ENCODE data around the gene NECTIN2.
"Not testable (repeated sequence)": the region's sequence is repeated elsewhere in the genome, so short reads cannot be mapped to it uniquely, and the experiment has no call there.

Gene NECTIN2

DNA sequence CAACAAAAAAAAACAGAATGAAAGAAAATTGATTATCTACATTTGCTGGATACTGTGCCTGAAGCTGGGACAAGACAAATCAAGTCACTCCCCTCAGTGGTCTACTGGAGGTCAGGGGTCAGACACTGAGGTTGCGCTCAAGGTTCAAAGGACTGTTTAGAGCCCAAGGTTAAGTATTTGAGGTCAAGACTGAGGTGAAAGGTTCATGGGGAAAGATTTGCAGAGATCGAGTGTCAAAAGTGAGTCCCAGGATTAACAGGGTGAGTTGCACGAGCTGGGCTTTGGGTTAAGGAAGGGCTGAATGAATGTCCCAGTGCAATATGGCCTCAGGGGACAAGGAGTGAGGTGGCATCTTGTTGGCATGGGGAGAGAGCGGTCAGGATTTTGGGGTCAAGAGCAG is 41.6 kb downstream of the NECTIN2 start:
- DNase-seq: no peak

DNA sequence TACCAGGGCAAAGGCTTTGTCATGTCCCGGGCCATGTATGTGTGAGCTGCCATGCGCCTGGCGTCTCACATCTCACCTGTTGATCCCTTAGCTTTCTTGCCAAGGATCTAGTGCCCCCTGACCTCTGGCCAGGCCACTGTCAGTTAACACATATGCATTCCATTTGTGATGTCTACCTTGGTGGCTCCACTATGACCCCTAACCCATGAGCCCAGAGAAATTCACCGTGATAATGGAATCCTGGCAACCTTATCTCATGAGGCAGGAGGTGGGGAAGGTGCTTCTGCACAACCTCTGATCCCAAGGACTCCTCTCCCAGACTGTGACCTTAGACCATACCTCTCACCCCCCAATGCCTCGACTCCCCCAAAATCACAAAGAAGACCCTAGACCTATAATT is 42.2 kb downstream of the NECTIN2 start:
- DNase-seq: not testable (repeated sequence)

DNA sequence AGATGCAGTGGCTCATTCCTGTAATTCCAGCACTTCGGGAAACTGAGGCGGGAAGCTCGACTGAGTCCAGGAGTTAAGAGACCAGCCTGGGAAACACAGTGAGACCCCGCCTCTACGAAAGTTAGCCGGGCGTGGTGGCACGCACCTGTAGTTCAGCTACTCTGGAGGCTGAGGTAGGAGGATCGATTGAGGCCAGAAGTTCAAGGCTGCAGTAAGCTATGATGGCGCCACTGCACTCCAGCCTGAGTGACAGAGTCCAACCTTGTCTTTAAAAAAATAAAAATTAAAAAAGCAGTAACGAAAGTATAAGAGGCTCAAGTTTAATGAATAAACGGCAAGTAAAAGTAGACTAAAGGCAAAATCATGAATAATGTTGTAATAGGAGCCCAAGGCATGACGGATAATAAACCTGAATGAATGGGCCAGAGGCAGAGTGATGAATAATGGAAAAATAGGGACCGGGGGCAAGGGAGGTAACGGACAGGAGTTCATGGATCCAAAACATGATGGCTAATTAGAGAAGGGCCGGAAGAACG is 43.8 kb downstream of the NECTIN2 start:
- DNase-seq: no peak

DNA sequence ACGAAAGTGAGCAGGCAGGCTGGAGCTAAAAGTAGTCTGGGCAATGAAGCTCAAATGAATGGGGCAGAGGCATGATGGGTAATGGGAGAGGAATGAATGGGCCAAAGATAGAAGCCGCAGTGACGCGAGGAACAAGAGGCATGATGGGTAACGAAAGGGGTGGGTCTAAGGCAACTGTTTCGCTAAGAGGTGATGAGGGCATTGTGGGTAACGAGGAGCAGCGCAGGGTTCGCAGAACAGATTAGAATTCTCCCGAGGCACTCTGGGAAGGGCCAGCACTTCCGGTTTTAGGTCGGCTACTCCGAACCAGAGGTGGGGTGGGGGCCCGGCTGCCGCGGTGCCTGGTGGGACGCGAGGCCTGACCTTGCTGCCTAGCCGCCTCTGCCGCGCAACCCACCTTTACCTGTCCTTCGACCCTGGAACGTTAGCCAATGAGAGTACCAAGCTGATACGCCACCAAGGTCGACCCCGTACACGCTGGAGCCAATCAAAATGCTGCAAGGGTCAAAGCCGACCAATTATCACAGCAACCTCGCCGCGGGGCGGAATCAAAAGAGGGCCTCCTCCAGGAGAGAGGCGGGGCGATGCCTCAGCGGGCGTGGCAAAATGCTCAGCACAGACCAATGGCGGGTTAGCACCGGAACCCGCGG is 44.4 kb downstream of the NECTIN2 start:
- DNase-seq: peak; percentile 100

DNA sequence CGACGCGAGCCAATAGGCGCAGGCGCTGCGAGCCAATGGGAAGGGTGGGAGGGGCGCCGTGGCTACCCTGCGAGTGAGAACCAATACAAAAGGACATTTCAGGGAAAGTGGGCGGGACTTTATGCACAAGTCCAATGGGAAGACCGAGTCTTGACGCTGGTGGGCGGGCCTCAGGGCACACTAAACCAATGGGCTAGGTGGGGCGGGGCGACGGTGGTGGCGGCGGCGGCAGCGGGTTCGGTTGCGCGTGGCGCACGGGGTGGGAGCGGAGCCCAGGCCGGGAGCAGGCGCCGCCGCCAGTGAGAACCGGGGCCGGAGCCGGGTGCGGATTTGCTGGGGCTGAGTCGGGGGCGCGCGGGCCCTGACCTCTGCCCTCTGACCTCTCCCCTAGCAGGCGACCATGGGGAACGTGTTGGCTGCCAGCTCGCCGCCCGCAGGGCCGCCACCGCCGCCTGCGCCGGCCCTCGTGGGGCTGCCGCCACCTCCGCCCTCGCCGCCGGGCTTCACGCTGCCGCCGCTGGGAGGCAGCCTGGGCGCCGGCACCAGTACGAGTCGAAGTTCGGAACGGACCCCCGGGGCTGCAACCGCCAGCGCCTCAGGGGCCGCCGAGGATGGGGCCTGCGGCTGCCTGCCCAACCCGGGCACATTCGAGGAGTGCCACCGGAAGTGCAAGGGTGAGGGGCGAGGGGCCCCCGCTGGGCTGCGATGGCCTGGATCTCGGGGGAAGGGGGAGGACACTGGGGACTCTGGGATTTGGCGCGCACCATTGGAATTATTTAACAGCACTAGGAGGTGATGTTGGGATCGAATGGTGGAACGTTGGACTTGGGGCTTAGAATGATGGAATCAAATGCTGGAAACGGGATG is 45.2 kb downstream of the NECTIN2 start, which contains the start of gene TOMM40:
TOMM40 (plus strand) TSS at position 239 of the 867 bp plus-strand sequence; CDS start at position 401, 162 bp downstream.
- peak; percentile 32 for DNase-seq

DNA sequence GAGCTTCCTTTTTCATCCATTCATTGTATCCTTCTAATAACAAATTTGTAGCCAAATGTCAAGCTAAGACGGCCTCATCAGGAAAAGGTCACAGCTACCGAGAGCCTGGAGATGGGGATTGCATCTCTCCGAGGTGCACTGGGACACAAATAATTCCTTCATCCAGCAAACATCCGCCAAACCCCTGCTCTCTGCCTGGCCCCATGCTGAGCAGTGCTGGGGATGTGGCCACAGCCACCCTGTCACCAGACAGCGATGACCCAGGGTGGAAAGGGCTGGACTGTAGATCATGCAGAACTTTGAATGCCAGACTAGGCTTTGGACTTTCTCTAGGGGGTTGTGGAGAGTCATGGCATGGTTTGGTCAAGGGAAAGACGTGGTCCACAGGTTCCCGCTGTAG is 46.8 kb downstream of the NECTIN2 start:
- DNase-seq: no peak

DNA sequence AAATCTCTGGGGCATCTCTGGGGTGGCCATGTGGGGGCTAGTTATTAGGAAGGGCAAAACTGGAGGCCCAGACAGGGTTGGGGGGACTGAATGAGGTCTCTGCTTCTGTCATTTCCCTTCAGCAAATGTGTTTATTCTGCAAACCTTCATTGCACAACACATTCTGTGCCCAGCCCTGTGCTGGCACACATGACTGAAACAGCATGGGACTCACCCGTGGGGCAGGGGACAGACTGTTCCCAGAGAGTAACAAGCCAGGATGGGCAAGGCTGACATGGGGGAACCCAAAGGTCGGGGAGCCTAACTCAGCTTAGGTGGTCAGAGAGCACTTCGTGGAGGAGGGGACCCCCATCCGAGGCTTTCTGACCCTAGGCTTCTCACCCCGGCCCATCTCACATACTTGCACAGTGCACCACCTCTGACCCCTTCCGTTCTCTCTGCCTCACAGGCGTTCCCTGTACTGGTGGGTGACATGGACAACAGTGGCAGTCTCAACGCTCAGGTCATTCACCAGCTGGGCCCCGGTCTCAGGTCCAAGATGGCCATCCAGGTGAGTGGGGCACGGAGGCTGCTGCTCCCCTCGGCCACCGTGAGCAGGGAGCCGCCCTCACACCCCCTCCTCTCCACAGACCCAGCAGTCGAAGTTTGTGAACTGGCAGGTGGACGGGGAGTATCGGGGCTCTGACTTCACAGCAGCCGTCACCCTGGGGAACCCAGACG is 47.4 kb downstream of the NECTIN2 start:
- no peak for DNase-seq

DNA sequence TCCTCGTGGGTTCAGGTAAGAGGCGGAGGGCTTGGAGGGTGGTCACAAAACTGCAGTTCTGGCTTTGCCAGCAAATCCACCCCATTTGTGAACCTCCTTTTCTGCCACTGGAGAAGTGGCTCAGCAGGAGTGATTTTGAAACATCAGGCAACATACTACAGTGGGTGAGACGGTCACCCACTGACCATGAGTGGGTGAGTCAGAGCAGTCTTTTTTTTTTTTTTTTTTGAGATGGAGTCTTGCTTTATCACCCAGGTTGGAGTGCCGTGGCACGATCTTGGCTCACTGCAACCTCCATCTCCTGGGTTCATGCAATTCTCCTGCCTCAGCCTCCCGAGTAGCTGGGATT is 47.9 kb downstream of the NECTIN2 start:
- no peak for DNase-seq

DNA sequence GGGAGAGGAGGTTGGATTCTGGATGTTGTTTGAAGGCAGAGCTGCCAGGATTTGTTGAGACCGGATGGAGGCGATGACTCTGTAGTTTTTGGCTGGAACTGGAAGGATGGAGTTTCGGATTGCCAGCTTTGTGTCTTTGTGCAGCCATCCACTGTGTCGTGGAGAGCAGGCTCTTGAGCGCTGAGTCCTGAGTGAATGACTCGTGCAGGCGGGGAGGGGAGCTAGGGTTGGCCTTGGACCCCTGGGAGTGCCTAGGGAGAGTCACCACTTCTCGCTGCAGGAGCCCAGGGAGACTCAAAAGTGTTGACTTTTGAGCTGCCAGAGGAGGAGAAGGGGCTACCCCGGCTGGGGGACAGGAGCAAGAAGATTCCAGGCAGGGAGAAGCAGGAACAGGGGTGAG is 48.8 kb downstream of the NECTIN2 start:
- no peak for DNase-seq

DNA sequence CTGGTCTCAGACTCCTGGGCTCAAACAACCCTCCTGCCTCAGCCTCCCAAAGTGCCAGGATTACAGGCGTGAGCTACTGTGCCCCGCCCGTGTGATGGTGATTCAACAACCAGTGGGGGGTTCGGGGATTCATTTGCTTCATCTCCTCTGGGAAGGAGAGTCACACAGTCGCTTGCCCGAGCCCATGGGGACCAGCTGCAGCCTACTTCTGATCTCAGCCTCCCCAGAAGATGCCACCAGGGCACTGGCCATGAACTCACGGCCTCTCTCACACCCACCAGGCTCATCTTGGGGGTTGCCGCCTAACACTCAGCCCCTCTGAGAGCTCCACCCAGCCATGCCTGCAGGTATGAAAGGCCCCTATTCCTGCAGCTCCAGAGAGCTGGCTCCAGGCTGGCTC is 51.7 kb downstream of the NECTIN2 start:
- no peak for DNase-seq

DNA sequence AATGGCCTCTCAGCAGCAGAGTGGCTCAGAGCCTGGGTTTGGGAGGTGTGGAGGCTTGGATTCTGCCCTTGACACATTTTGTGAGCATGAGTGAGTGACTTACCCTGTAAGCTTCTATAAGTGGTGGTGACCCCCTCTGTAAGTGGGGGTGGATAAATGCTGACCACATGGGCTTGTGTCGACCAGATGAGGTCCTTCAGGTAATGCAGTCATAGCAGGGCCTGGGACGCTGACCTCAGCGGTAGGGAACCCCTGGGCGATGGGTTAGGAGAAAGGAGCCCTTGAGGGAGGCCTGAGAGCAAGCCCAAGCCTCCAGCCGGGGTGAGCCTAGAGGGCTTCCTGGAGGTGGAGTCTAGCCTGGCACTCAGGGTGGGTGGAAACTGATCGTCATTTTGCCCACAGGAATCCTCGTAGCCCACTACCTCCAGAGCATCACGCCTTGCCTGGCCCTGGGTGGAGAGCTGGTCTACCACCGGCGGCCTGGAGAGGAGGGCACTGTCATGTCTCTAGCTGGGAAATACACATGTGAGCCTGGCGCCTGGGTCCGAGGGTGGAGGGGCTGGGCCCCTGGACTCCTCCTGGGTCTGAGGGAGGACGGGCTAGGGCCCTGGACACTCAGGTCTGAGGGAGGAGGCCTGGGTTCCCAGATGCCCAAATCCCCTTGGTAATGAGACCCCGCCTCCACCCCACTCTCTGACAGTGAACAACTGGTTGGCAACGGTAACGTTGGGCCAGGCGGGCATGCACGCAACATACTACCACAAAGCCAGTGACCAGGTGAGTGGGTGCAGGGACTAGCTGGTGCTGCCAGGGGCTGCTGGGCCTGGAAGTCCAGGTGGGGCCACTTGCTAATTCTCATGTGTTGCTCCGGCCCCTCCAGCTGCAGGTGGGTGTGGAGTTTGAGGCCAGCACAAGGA is 54.5 kb downstream of the NECTIN2 start:
- DNase-seq: no peak

DNA sequence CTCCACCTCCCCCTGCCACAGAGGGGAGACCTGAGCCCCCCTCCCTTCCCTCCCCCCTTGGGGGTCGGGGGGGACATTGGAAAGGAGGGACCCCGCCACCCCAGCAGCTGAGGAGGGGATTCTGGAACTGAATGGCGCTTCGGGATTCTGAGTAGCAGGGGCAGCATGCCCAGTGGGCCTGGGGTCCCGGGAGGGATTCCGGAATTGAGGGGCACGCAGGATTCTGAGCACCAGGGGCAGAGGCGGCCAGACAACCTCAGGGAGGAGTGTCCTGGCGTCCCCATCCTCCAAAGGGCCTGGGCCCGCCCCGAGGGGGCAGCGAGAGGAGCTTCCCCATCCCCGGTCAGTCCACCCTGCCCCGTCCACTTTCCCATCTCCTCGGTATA is 57.1 kb downstream of the NECTIN2 start:
- no peak for DNase-seq

DNA sequence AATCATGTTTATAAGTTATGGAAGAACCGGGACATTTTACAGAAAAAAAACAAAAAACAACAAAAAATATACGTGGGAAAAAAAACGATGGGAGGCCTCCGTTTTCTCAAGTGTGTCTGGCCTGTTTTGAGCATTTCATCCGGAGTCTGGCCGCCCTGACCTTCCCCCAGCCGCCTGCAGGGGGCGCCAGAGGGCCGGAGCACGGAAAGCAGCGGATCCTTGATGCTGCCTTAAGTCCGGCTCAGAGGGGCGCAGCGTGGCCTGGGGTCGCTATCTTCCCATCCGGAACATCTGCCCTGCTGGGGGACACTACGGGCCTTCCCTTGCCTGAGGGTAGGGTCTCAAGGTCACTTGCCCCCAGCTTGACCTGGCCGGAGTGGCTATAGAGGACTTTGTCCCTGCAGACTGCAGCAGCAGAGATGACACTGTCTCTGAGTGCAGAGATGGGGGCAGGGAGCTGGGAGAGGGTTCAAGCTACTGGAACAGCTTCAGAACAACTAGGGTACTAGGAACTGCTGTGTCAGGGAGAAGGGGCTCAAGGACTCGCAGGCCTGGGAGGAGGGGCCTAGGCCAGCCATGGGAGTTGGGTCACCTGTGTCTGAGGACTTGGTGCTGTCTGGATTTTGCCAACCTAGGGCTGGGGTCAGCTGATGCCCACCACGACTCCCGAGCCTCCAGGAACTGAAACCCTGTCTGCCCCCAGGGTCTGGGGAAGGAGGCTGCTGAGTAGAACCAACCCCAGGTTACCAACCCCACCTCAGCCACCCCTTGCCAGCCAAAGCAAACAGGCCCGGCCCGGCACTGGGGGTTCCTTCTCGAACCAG is 57.7 kb downstream of the NECTIN2 start:
- DNase-seq: peak; percentile 76

DNA sequence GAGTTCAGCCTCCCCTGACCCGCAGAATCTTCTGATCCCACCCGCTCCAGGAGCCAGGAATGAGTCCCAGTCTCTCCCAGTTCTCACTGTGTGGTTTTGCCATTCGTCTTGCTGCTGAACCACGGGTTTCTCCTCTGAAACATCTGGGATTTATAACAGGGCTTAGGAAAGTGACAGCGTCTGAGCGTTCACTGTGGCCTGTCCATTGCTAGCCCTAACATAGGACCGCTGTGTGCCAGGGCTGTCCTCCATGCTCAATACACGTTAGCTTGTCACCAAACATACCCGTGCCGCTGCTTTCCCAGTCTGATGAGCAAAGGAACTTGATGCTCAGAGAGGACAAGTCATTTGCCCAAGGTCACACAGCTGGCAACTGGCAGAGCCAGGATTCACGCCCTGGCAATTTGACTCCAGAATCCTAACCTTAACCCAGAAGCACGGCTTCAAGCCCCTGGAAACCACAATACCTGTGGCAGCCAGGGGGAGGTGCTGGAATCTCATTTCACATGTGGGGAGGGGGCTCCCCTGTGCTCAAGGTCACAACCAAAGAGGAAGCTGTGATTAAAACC is 58.4 kb downstream of the NECTIN2 start:
- no peak for DNase-seq

DNA sequence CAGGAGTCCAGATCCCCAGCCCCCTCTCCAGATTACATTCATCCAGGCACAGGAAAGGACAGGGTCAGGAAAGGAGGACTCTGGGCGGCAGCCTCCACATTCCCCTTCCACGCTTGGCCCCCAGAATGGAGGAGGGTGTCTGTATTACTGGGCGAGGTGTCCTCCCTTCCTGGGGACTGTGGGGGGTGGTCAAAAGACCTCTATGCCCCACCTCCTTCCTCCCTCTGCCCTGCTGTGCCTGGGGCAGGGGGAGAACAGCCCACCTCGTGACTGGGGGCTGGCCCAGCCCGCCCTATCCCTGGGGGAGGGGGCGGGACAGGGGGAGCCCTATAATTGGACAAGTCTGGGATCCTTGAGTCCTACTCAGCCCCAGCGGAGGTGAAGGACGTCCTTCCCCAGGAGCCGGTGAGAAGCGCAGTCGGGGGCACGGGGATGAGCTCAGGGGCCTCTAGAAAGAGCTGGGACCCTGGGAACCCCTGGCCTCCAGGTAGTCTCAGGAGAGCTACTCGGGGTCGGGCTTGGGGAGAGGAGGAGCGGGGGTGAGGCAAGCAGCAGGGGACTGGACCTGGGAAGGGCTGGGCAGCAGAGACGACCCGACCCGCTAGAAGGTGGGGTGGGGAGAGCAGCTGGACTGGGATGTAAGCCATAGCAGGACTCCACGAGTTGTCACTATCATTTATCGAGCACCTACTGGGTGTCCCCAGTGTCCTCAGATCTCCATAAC is 59.5 kb downstream of the NECTIN2 start, which contains the start of gene APOE:
APOE (plus strand) TSS at position 360 of the 724 bp plus-strand sequence. CDS start 829 bp downstream, outside the sequence.
- no peak for DNase-seq

DNA sequence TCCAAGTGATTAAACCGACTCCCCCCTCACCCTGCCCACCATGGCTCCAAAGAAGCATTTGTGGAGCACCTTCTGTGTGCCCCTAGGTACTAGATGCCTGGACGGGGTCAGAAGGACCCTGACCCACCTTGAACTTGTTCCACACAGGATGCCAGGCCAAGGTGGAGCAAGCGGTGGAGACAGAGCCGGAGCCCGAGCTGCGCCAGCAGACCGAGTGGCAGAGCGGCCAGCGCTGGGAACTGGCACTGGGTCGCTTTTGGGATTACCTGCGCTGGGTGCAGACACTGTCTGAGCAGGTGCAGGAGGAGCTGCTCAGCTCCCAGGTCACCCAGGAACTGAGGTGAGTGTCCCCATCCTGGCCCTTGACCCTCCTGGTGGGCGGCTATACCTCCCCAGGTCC is 61.5 kb downstream of the NECTIN2 start:
- no peak for DNase-seq

DNA sequence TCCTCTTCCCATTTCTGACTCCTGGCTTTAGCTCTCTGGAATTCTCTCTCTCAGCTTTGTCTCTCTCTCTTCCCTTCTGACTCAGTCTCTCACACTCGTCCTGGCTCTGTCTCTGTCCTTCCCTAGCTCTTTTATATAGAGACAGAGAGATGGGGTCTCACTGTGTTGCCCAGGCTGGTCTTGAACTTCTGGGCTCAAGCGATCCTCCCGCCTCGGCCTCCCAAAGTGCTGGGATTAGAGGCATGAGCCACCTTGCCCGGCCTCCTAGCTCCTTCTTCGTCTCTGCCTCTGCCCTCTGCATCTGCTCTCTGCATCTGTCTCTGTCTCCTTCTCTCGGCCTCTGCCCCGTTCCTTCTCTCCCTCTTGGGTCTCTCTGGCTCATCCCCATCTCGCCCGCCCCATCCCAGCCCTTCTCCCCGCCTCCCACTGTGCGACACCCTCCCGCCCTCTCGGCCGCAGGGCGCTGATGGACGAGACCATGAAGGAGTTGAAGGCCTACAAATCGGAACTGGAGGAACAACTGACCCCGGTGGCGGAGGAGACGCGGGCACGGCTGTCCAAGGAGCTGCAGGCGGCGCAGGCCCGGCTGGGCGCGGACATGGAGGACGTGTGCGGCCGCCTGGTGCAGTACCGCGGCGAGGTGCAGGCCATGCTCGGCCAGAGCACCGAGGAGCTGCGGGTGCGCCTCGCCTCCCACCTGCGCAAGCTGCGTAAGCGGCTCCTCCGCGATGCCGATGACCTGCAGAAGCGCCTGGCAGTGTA is 62.2 kb downstream of the NECTIN2 start:
- DNase-seq: no peak

DNA sequence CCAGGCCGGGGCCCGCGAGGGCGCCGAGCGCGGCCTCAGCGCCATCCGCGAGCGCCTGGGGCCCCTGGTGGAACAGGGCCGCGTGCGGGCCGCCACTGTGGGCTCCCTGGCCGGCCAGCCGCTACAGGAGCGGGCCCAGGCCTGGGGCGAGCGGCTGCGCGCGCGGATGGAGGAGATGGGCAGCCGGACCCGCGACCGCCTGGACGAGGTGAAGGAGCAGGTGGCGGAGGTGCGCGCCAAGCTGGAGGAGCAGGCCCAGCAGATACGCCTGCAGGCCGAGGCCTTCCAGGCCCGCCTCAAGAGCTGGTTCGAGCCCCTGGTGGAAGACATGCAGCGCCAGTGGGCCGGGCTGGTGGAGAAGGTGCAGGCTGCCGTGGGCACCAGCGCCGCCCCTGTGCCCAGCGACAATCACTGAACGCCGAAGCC is 62.8 kb downstream of the NECTIN2 start:
- DNase-seq: no peak

DNA sequence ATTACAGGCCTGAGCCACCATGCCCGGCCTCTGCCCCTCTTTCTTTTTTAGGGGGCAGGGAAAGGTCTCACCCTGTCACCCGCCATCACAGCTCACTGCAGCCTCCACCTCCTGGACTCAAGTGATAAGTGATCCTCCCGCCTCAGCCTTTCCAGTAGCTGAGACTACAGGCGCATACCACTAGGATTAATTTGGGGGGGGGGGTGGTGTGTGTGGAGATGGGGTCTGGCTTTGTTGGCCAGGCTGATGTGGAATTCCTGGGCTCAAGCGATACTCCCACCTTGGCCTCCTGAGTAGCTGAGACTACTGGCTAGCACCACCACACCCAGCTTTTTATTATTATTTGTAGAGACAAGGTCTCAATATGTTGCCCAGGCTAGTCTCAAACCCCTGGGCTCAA is 63.7 kb downstream of the NECTIN2 start:
- DNase-seq: no peak

Data from stimulated activated CD4-positive, alpha-beta T cell treated with anti-CD3 and anti-CD28 coated beads, Interleukin-1b, Interleukin-23, amount 100 ng/mL, for 48 hours (primary cell).